Daoy (cell line): ENCODE data around the gene OPTN. TPM values are rescaled to one million over a fixed set of nuclear protein-coding genes. Genes with fewer than 3 reads are reported as not detected.
"Not testable (repeated sequence)": the region's sequence is repeated elsewhere in the genome, so short reads cannot be mapped to it uniquely, and the experiment has no call there.

ENCODE experiments used
- DNase-seq: peaks from one replicate; pipeline ENCODE4 v3.0.0-alpha.2; 2015; ENCODE audit warnings: low read depth
- total RNA-seq: library from RNA; depleted of rRNA; stranded (reverse); fragments of >200 nt; shearing (Covaris generic); gene quantifications from 2 replicates; pipeline ENCODE4 v1.2.3, GENCODE V29; 2014; rRNA removed

The OPTN gene
- total RNA-seq: 27.8 and 32.1 TPM in 2 replicates

DNA sequence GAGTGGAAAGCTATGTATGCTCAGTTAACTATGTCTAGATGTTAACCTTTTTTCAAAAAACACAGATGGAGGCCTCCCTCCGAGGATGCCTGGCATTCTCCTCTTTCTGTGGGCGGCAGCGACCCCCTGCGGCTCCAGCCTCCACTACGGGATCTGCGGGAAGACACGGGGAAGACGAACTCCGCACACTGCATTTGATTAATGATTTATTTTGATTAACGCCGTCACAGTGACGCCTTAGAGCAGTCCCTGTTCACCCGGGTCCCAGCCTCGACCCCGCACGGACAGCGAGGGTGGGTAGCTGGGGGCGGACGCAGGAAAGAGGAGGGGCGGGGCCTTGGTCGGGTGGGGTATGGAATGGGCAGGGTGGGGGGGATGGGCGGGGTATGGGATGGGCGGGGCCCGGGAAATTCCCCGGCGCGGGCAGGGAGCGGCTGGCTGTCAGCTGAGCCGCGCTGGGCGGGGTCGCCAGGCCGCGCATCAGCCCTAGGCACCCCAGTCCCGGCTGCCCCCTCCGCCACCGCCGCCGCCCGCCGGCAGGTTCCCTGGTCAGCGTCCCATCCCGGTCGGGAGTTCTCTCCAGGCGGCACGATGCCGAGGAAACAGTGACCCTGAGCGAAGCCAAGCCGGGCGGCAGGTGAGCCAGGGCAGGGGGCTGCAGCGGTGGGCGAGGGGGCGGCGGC lies at the start of gene OPTN:
OPTN (plus strand) TSS at position 498 of the 683 bp plus-strand sequence. CDS start 8,960 bp downstream, outside the sequence.
- DNase-seq: peak; percentile 83

- DNase-seq: no peak
Measured at GRCh38 chr10:13051126-13051694, 48.8 kb upstream of the OPTN start.

GRCh38 chr10:13053208-13053607 lies 46.8 kb upstream of the OPTN start:
- DNase-seq: not testable (repeated sequence)

DNA sequence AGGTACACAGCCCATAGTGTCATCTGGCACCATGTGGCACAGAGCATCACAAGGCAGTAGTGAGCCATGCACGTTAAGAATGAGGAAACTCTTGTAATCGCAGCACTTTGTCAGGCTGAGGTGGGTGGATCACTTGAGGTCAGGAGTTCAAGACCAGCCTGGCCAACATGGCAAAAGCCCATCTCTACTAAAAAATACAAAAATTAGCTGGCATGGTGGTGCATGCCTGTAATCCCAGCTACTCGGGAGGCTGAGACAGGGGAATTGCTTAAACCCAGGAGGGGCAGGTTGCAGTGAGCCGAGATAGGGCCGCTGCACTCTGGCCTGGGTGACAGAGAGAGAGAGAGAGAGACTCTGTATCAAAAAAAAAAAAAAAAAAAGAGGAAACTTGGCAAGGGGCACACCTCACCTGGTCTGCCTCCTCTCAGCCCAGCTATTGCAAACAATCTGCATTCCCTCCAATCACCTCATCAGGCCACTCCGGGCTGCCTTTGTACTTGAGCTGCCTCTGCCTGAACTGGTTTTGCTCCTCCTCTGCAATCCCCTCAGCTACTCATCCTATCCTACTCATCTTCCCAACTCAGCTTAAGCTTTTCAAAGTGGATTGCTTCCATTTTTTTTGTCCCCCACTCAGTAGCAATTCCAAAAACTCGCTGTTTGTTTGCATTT lies 46.0 kb upstream of the OPTN start:
- no peak for DNase-seq

GRCh38 chr10:13054844-13055243 lies 45.1 kb upstream of the OPTN start:
- no peak for DNase-seq

- DNase-seq: peak; percentile 15
Measured at GRCh38 chr10:13056456-13057077, 43.4 kb upstream of the OPTN start.

DNA sequence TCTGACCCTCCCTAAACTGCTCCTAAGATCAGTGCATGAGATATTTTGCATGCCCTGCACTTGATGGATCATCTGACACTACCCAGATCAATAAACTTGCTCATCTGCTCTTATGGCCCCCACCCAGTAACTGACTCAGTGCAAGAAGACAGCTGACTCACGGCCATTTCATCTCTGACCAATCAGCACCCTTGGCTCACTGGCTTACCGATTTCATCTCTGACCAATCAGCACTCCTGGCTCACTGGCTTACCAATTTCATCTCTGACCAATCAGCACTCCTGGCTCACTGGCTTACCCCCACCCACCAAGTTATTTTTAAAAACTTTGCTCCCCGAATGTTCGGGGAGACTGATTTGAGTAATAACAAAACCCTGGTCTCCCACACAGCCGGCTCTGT lies 37.2 kb upstream of the OPTN start:
- no peak for DNase-seq

- DNase-seq: no peak
Measured at GRCh38 chr10:13066527-13066926, 33.4 kb upstream of the OPTN start.

DNA sequence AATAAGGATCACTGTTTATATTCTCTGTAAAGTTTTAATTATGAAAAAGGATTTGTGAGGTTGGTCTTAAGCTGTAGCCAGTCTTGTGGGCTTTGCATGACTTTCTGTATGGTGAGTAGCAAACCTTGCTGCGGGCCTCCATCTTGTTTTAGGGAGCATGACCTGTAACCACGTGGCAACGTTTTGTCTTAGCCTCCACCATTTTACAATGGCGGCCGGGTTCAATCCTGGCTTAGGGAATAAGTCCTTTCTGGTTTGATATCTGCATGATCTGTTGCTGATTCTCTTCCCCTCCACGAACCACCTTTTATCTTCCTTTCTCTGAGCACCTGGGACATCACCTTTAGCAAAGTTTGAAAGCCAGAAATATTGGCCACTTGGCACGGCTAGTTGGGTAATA lies 32.5 kb upstream of the OPTN start:
- DNase-seq: no peak

- no peak for DNase-seq
Measured at GRCh38 chr10:13068071-13068470, 31.9 kb upstream of the OPTN start.

- no peak for DNase-seq
Measured at GRCh38 chr10:13068484-13068883, 31.5 kb upstream of the OPTN start.

DNA sequence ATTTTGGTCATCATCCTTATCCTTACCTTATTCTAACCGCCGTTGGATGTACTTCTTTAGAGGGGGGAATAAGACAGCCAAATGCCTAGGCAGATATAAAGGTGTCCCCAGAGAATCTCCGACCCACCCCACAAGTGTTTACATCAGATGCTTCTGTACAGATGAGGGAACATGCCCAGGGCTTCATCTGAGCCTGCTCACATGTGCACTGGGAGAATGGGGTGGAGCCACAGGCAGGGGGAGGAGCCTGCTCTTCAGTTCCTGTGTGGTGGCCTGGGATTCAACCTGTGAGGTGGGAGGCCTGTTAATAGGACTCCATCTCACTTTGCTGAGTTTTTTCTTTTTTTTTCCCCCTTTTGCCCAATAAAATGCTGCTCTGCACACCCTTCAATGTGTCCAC lies 27.6 kb upstream of the OPTN start:
- no peak for DNase-seq

DNA sequence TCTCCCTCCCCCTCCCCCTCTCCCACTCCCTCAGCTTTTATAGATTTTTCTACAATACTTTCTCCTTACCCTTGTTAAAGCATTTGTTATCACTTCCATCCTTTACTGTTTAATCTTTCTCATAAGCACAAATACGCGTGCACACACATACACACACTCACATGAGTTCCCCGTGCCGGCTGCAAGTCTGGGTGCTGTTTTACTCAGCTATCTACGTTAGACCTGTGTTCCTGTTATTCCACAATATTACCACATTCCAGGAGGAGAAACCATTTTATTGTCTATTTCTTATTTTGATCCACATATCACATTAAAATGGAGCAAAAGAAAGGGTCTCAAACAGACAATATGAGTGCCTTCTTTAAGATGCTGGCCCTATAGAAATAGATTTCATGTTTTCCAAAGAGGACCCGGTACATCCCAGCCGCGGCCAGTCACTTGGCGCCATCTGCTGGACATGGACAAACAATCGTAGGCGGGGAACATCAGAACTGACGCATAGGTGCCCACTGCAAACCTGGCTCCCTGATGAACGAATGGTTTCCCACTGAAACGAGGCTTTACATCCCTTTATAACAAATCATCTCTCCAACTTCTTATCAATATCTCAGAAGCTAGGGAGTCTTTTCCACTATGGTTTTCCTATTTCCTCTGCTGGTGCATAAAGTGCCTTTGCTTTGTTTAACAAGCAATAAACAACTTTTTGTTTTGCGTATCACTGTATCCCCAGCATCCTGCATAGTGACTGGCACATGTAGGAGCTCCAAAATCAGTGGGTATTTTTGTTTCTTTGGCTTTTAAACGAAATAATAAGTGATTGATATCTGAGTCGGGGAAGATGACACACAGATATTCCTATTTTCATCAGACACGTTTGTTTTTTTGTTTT lies 25.2 kb upstream of the OPTN start:
- peak; percentile 71 for DNase-seq

- no peak for DNase-seq
Measured at GRCh38 chr10:13078912-13079775, 20.8 kb upstream of the OPTN start.

DNA sequence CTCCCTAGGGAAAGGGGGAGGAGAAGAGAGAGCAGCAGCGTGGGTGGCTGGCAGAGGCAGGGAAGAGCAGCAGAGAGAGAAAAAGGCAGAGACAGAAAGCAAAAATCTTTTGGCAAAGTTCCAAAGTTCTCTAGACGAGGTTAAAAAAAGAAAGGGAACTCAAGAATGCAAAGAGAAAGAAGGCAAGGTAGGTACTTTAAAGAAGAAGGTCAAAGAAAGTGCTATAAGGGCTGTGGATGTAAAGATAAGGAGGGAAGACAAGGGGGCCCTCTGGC lies 20.2 kb upstream of the OPTN start:
- DNase-seq: no peak

GRCh38 chr10:13080643-13081042 lies 19.3 kb upstream of the OPTN start:
- no peak for DNase-seq

DNA sequence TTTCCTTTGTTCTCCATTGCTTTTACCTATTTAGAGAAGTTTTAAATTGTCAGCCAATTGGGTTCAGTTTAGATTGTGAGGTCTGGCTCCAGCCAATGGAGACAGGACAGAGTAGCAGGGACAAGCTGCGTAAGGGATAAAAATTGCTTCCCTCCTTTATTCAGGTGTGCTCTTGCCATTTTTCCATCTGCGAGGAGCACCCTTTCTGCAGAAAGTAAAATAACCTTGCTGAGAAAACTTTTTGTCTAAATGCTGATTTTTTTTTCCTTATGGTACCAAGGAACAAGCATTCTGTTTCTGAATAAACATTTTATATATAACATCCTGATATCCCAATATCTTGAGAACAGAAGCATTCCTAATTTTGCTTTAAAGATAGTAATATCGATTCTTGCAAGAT lies 16.3 kb upstream of the OPTN start:
- DNase-seq: not testable (repeated sequence)

- DNase-seq: no peak
Measured at GRCh38 chr10:13086056-13086455, 13.9 kb upstream of the OPTN start.

- DNase-seq: no peak
Measured at GRCh38 chr10:13087601-13087985, 12.4 kb upstream of the OPTN start.

DNA sequence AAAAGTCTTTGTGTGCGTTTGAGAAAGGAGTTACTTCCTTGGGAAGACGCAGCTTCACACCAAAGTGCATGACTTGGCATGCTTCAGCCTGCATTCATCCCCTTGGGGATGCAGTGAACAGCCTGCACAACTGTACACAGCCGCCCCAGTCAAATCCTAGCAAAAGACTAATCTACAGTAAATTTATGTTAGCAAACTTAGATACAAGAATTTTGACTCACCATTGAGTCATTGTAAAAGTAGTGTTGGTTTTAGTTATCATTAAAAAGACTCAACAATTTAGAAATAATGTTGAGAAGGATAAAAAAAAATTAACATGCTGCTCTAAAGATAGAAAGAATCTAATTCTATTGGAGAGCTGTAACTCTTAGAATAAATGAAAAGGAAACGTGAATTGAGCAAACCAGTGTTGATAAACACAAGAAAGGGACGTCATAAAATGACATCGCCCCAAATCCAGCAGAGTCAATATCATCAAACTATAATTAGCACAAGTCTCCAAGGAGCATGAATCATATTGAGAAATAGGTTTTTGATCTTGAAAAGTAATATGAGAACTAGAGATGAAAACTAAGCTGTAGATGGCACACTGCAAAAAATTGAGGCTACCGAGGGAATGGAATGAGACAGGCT lies 11.9 kb upstream of the OPTN start:
- peak; percentile 32 for DNase-seq

DNA sequence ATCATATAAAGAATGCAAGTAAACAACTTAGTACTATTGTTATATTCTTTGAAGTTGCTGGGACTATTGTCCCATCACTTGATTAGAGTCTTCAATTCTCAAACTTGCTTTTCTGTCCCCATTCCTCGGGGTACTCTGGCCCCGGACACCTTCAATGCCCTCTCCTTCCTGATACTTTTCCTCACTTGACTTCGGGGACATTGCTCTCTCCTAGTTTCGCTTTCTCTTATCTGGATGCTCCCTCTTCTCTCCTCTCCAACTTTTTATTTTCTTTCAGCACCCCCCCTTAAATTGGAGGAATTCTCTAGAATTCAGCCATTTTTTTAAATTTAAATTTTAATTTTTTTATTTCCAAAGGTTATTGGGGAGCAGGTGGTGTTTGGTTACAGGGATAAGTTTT lies 10.6 kb upstream of the OPTN start:
- DNase-seq: no peak
